NB4 (cell line): ENCODE data around the gene NLRP6.

Experiments
- DNase-seq: peaks from one replicate; pipeline ENCODE4 v3.0.0; 2010; ENCODE audit warnings: low read depth
- H3K4me3 ChIP-seq: one replicate; pipeline ENCODE4 v1.5.1; 2011; ENCODE audit warnings: mild to moderate bottlenecking, low read depth, low read length, moderate library complexity
- CTCF ChIP-seq: IDR thresholded peaks from one replicate; pipeline ENCODE4 v1.5.1; 2012; ENCODE audit warnings: low read depth, low read length
- MAX ChIP-seq: IDR thresholded peaks from 2 replicates; pipeline ENCODE4 v1.6.1; 2011; ENCODE audit warnings: low read depth, low read length
- MYC ChIP-seq: IDR thresholded peaks from 2 replicates; pipeline ENCODE4 v1.6.1; 2011; ENCODE audit warnings: low read depth, low read length
- POLR2A ChIP-seq: IDR thresholded peaks from 2 replicates; pipeline ENCODE4 v1.6.1; 2011; ENCODE audit warnings: mild to moderate bottlenecking; ENCODE audit not compliant: insufficient read length; ENCODE audit errors: extremely low read depth

The NLRP6 gene

GRCh38 chr11:289398-289711 is 11.1 kb downstream of the NLRP6 start:
- no peak for DNase-seq
- H3K4me3 ChIP-seq = peak overlapping the region; percentile 34
- TF ChIP-seq POLR2A (no peak), MYC (no peak), CTCF (no peak), MAX (no peak)

GRCh38 chr11:289712-290620 is 11.8 kb downstream of the NLRP6 start:
- TF ChIP-seq MAX (no peak), POLR2A (no peak), MYC (no peak), CTCF (no peak)
- peak overlapping the region; percentile 34 for H3K4me3 ChIP-seq
- DNase-seq = no peak

- DNase-seq = no peak
- TF ChIP-seq POLR2A (no peak), MYC (no peak), CTCF (no peak), MAX (no peak)
- H3K4me3 ChIP-seq = no peak overlapping the region
Observed at GRCh38 chr11:290621-291231, 12.5 kb downstream of the NLRP6 start.

GRCh38 chr11:291281-292210 is 13.3 kb downstream of the NLRP6 start:
- TF ChIP-seq MYC (no peak), MAX (no peak), CTCF (no peak), POLR2A (no peak)
- no peak for DNase-seq
- no peak overlapping the region for H3K4me3 ChIP-seq

- no peak overlapping the region for H3K4me3 ChIP-seq
- TF ChIP-seq MAX (no peak), MYC (no peak), CTCF (no peak), POLR2A (no peak)
- no peak for DNase-seq
Observed at GRCh38 chr11:292211-293121, 14.3 kb downstream of the NLRP6 start.
